GM18909 (cell line): ENCODE data around the gene FBXO28.
"Not testable (repeated sequence)": the region's sequence is repeated elsewhere in the genome, so short reads cannot be mapped to it uniquely, and the experiment has no call there.

Experiments
- ATAC-seq: cut with Tn5 transposase; IDR thresholded peaks from one replicate; pipeline ENCODE4 v1.9.1; 2021; ENCODE audit warnings: mild to moderate bottlenecking; ENCODE audit not compliant: unreplicated experiment, poor library complexity

FBXO28 gene, protein sequence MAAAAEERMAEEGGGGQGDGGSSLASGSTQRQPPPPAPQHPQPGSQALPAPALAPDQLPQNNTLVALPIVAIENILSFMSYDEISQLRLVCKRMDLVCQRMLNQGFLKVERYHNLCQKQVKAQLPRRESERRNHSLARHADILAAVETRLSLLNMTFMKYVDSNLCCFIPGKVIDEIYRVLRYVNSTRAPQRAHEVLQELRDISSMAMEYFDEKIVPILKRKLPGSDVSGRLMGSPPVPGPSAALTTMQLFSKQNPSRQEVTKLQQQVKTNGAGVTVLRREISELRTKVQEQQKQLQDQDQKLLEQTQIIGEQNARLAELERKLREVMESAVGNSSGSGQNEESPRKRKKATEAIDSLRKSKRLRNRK

DNA sequence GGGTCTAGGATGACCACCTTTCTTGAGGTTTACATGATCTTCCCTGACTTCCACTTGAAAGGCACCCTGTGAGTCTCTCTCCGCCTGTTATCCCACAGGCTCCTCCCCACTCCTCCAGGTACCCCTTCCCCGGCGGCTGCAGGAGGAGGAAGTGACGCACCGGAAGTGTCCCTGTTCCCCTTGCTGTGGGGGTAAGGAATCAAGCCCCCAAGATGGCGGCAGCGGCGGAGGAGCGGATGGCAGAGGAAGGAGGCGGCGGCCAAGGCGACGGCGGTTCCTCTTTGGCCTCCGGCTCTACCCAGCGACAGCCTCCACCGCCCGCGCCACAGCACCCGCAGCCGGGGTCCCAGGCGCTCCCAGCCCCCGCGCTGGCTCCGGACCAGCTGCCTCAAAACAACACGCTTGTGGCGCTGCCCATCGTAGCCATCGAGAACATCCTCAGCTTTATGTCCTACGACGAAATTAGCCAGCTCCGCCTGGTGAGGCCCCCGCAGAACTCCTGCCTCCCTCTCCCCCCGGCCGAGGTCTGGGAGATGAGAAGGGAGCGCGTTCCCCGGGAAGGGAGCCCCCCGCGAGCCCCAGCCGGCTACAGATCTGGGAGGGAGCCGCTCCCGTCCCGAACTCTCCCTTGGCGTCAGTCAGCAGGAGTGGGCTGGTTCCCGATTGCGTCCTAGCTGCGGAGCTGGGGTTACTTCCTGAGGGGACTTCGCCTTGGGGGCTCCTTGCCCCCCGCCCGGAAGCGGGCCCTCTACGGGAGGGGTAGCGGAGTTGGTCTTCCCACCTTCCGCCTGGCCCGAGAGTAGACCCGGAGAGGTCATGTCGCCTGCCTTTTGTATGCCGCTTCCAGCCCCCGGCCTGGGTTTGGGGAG, at the start of gene FBXO28:
Gene FBXO28, plus strand, starts transcription at position 194 of the 869 bp plus-strand sequence. Its CDS starts 19 bp downstream, at position 213.
- peak; percentile 98 for ATAC-seq

DNA sequence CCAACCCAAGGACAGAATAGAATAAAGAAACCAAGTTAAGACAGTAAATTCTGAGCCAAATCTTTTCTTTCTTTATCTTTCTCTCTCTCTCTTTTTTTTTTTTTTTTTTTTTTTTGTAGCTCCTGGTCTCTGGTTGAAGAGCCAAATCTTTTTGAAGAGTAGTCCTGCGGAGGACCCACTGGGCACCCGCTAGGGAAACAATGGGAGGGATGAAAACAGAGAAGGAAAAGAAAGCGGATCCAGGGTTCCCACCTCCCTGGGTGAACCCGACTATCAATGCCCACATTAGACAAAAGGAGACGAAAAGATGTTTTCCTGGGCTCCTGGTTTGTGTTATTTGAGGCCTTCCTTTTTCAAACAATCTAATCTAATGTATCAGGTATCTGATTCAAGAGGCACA, 49.8 kb upstream of the FBXO28 start:
- ATAC-seq = no peak

DNA sequence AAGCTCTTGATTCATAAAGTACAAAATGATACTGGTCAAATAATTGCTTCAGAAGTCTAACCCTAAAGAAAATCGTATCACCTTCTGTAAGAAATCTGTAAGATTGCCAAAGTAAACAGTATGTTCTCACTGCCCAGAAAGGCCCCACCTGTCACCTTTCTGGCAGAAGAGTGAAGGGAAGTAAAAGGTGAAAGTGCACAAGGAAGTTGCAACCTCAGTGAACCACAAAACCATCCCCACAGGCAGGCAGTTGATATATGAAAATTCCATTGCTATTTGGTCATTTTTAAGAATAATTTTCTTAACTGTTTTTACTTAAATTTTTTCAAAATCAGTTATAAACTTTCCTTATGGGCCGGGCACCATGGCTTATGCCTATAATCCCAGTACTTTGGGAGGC, 48.5 kb upstream of the FBXO28 start:
- no peak for ATAC-seq

DNA sequence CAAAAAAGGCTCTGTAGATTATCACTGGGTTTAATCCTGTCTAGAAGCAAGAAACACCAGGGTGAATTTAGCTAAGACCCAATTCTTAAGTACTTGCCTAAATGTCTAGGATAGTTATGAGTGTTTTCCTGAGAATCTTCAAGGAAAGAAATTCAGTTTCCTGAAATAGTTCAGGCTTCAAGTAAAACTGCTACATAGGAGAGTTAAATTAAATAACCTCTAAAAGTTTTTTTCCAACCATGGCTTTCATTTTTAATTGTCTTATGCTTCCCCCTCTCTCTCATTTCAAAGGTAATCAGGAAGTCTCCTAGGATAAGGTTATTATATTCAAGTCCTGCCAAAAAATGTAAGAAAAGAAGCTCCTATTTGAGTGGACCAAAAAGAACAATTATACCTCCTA, 46.7 kb upstream of the FBXO28 start:
- no peak for ATAC-seq

DNA sequence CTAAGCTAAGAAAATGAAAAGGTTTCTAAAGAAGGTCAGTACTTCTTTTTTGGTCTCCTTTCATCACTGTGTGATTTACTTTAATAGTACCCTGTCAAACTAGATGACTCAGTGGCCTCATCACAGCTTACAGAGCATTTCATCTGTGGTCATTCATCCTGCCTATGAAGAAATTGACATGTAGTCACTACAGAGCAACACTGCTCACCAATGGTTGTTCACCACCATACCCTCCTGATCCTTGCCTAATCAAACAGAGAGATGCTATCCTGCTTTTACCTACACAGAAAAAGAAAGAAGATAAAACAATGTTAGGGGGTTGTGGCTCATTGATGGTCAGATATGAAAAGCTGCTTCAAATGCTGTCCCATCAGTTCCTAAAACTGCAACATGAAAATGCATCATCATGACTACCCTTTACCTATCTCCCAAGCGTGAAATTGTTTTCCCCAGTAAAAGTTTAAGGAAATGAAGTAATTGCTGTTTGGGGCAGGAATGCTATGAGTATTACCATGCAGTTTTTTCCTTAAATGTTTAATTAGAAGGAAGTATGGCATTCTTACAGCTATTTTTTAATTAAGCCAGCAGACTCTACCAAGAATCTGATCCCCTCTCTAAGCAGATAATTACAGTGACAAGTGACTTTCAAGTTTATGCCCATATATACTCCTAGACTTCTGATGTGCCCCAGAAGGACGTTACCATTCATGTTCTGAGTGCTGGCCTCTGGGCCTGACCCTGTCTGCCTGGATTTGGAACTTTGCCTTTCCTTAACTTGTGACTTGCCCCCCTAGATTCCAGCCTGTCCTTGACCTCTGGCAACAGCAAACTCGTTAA, 46.1 kb upstream of the FBXO28 start:
- no peak for ATAC-seq

DNA sequence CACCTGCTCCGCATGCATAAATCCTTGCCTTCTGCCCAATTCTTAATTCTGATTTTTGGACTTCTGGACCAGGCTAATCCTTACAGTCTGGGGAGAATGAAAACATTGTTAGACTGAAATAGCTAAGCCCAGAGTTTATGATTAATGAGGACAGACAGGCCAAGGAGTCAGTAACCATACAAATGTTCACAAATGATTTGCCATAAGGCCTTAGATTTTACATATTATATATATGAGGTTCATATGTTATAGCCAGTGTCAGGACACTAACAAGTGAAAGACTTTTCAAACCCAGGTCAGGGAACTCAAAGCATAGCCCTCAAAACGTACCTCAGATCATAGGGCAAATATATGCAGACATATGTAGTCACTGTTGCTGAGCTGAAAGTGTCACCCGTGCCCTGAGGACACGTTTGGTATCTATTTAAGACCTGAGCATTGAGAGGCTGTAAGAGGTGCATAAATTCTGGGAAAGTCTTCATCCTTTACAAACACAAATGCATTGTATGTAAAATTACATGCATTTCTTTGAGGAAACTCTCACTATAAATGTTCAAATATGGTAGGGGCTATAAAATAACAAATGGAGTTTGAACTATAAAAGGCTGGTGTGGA, 45.3 kb upstream of the FBXO28 start:
- no peak for ATAC-seq

DNA sequence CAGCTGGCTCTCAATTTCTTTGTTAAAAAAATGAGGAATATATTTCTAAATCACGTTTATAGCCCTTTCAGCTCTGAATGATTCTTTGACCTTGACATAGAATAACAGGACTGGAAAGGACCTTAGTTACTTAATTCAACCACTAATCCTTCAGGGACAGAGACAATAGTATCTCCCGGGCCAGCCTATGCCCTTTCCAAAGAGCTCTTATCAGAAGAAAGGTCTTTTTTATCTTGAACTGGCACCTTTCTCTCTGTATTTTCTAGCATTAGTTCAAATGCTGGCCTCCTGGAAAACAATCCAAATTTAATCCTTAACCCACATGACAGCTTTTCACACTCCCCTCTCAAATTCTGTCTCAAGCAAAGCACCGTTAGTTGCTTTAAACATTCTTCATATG, 44.8 kb upstream of the FBXO28 start:
- ATAC-seq = no peak

DNA sequence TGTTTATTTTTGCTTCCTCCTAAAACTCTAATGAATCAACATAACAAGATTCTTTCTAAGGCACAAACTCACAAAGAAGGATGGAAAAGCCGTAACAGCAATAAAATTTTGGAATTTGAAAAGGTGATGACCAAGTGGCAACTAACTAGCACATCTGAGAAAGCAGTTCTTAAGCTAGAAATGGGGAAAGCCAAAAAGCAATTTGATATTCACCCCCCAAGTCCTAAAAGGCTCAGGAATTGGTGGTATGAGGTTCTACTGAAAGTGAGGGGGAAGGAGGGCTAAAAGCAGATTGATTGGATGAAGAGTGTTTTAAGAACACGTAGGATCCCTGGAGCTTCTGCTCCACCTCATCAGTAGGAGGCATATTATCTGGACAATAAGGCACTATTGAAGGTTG, 43.4 kb upstream of the FBXO28 start:
- no peak for ATAC-seq

DNA sequence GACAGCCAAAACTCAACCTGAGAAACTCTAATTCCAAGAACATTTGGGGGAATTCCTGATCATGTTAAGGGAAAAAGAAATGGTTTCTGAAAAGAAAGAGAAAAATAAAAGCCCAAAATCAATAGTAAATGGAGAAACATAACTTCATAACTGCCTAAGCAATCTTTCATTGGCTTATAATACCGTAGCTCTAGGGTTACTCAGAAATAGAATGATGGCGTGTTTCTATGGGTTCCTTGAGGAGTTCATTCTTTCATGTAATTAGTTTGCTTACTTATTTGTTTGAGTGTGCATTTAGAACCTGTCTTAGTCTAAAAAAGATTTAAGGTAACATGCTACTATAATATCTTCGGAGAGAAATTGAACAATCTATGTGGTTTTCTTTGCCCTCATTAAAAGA, 37.5 kb upstream of the FBXO28 start:
- no peak for ATAC-seq

DNA sequence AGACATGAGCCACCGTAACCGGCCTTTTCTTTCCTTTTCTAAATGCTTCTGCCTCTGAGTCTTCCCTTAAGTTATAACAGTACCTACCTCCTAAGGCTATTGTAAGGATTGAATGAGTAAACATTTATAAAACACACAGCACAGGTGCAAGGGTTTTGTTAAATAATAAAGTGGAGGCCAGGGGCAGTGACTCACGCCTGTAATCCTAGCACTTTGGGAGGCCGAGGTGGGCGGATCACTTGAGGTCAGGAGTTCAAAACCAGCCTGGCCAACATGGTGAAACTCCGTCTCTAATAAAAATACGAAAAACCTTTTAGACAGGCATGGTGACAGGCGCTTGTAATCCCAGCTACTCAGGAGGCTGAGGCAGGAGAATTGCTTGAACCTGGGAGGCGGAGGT, 34.3 kb upstream of the FBXO28 start:
- not testable (repeated sequence) for ATAC-seq

DNA sequence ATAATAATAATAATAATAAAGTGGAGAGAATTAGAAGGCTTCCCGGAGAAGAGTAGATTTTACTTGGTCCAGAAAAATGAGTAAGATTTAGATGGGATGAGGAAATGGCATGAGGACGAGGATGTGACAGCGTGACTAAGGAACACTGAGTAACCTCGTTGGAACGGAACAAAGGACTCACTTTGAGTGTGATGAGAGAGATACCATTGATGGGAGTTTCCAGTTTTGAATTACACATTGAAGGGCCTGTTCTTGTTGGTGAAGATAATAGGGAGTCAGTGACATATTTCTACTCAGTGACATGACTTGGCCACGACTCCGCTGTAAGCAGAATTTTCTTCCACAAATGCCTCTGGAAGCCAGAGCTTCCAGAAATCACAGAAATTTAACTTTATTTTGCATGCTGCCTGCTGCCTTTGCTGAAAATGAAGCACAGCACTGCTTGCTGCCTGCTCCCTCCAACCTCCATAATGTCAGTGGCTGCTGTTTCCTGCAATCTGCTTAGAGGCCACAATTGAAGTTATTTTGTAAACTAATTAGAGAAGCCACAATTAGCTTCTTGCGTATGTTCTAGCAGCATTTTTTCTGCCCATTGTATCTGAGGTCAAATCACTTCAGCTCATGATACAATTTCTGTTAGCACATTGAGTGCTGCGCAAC, 33.7 kb upstream of the FBXO28 start:
- ATAC-seq = no peak

DNA sequence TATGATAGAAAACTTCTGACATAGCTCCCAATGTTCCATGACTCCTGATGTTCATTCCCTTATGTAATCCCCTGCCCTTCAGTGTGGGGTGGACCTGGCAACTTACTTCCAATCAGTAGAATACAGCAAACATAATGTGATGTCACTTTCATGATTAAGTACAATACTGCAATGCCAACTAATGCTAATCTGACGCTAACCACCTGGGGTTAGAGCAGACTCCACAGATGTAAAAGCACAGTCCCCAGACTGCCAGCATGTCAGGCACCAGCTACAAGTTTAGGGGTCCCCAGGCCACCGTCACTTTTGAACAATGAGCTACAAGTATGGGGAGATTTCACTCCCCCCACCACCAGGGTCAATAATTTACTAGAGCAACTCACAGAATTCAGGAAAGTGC, 32.3 kb upstream of the FBXO28 start:
- ATAC-seq = no peak

DNA sequence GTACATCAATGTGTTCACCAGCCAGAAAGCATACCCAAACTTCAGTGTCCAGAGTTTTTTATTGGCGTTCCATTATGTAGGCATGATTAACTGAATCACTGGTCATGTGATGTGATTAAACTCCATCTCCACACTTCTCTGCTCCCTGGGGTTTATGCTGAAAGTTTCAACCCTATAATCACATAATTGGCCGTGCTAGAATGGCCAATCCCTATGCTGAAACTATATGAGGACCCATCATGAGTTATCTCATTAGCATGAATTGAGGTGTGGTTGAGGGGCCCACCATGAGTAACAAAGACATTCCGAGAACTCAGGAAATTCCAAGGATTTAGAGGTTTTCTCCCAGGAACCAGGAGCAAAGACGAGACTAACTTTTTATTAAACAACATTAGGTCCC, 31.8 kb upstream of the FBXO28 start:
- no peak for ATAC-seq

DNA sequence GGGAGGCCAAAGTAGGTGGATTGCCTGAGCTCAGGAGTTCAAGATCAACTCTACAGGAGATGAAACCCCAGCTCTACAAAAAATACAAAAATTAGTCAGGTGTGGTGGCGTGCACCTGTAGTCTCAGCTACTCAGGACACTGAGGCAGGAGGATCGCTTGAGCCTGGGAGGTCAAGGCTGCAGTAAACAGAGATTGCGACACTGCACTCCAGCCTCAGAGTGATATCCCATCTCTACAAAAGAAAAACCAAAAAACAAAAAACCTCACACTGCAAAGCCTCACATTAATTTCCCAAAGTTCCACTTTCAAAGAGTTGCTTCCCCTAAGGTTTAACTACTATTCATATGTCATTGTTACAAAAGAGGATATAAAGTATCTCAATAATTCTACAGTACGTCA, 29.0 kb upstream of the FBXO28 start:
- ATAC-seq = no peak

DNA sequence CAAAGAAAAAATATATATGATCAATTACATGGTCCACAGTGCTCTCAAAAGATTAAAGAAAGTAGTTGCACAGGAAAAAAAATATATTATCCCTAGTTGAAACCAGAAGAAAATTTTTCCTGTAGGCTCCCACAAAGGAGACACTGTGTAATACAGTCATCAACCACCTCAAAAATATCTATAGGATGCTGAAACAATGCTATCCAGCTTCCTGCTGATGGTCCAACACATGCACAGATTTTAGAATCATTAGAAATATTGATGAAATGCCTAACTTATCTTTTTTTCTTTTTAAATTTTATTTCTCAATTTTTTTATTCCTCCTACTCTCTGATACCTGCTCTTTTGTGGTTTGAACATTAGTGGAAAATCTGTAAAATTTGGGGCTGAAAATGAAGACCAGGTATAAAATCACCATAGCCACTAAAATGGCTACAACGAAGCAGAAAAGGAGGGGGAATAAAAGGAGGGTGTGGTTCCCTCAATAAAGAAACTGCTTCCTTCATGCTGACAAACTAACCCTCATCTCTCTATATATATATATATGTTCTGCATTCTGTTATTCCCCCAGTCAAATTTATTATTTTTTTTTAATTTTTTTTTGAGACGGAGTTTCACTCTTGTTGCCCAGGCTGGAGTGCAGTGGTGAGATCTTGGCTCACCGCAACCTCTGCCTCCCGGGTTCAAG, 28.3 kb upstream of the FBXO28 start:
- no peak for ATAC-seq

DNA sequence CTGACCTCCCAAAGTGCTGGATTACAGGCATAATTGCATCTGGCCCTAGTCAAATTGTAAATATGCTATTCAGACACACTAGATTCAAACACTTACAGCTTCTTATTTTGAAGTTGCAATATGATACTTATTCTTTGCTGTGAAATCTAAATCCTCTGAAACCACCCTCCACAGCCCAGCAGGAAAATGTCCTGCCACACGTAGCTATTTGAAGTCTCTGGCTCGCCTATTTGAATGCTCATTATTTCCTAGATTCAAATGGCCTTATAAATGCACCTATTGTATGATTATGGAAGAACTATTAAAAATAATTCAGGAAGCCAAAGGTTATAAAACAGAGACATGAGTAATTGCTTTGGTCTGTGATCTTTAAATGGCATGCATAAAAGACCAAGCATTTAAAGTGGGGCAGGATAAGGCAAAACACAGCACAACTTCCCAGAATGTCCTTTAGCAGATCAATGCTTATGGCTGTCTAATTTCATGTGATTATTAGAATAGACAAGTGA, 26.6 kb upstream of the FBXO28 start:
- ATAC-seq = no peak

DNA sequence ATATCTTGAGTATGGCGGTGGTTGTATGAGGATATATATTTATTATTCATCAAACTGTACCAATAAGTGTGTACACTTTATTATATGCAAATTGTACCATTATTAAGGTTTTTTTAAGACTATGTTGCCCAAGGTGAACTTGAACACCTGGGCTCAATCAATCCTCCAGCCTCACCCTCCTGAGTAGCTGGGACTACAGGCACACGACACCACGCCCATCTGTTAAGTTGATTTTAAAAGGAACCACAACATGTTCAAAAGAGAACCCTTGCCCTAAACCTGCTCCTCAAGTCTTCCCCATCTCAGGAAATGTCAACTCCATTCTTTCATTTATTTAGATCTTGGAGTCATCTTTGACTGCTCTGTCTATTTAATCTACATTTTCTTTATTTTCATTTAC, 24.3 kb upstream of the FBXO28 start:
- ATAC-seq = no peak

DNA sequence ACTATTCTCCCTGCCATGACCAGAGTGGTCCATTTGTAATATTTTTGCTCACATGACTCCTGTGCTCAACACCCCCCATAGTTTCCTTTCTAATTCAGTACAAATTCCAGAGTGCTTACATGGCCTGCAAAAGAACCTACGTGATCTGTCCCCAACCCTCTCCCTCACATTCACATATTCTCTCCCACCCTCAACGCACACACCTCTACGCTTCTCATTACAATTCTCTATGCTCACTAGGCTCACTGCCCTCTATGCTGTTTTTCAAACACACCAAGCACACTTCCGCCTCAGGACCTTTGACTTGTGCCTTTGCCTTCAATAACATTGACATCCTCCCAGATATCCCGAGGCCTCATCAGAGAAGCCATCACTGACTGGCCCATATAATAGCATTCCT, 23.8 kb upstream of the FBXO28 start:
- no peak for ATAC-seq

DNA sequence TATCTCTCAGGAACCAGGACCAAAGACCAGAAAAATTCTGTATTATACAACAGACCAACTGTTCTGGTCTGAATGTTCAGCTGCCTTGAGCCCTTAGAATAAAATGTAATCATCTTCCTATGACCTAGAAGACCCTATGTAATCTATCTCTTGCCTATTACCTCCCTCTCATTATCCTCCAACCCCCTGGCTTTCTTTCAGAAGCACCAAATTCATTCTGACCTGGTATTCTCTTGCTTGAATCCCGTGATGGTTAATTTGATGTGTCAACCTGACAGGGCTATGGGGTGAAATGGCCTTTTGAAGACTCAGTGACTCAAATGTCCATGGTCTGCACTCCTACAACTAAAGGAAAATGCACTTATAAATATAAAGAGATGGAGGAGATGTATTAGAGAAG, 21.8 kb upstream of the FBXO28 start:
- no peak for ATAC-seq
